Endodermal cell (in vitro differentiated cells): ENCODE data around the gene ARHGAP25. TPM values are rescaled to one million over a fixed set of nuclear protein-coding genes. Genes with fewer than 3 reads are reported as not detected.

Source experiments
- DNase-seq: peaks from one replicate; pipeline ENCODE4 v3.0.0-alpha.2; 2017
- H3K27ac ChIP-seq: 2 replicates; pipeline ENCODE4 v1.5.1; 2013; ENCODE audit warnings: mild to moderate bottlenecking, low read depth, low read length, moderate library complexity
- H3K27me3 ChIP-seq: 2 replicates; pipeline ENCODE4 v1.6.1; 2013; ENCODE audit warnings: mild to moderate bottlenecking, low read length, moderate library complexity; ENCODE audit not compliant: insufficient read depth, control insufficient read depth, poor library complexity, severe bottlenecking
- H3K36me3 ChIP-seq: 2 replicates; pipeline ENCODE4 v1.7.0; 2013; ENCODE audit warnings: mild to moderate bottlenecking, low read length, moderate library complexity; ENCODE audit not compliant: control insufficient read depth, insufficient read depth
- H3K4me1 ChIP-seq: one replicate; pipeline ENCODE4 v1.7.0; 2013; ENCODE audit warnings: low read length; ENCODE audit not compliant: control insufficient read depth, insufficient read depth
- H3K4me3 ChIP-seq: 2 replicates; pipeline ENCODE4 v1.5.1; 2013; ENCODE audit warnings: mild to moderate bottlenecking, low read length, moderate library complexity
- H3K9ac ChIP-seq: 2 replicates; pipeline ENCODE4 v1.6.1; 2013; ENCODE audit warnings: mild to moderate bottlenecking, low read length, moderate library complexity; ENCODE audit not compliant: poor library complexity, severe bottlenecking; ENCODE audit errors: extremely low read depth
- H3K9me3 ChIP-seq: 2 replicates; pipeline ENCODE4 v1.6.1; 2013; ENCODE audit warnings: mild to moderate bottlenecking, low read length, moderate library complexity; ENCODE audit not compliant: control insufficient read depth
- H3K27ac Mint-ChIP-seq: 2 replicates; pipeline ENCODE4 v1.8.0; 2020; ENCODE audit warnings: mixed read lengths
- H3K27me3 Mint-ChIP-seq: 2 replicates; pipeline ENCODE4 v1.8.0; 2021; ENCODE audit warnings: mild to moderate bottlenecking, mixed read lengths; ENCODE audit not compliant: insufficient read depth
- H3K36me3 Mint-ChIP-seq: 2 replicates; pipeline ENCODE4 v1.8.0; 2020; ENCODE audit warnings: low read depth, mixed read lengths
- H3K4me1 Mint-ChIP-seq: 2 replicates; pipeline ENCODE4 v1.8.0; 2020; ENCODE audit warnings: mixed read lengths
- H3K4me3 Mint-ChIP-seq: 2 replicates; pipeline ENCODE4 v1.8.0; 2020; ENCODE audit warnings: mild to moderate bottlenecking, moderate library complexity, mixed read lengths
- H3K9me3 Mint-ChIP-seq: 2 replicates; pipeline ENCODE4 v1.8.0; 2020; ENCODE audit warnings: mild to moderate bottlenecking, mixed read lengths
- CTCF ChIP-seq: fragments of 200-600 bp; sonication (generic); conservative IDR thresholded peaks from 2 replicates; pipeline ENCODE4 v1.5.0; 2021; ENCODE audit warnings: antibody characterized with exemption, mild to moderate bottlenecking
- WGBS, 2 experiments: methylation state at CpG; one replicate each; pipeline versions ENCODE4 v1.1.5 to v1.1.7; 2013; ENCODE audit warnings: missing lambda C conversion rate in 2 of 2, mixed read lengths in 1 of 2; ENCODE audit not compliant: insufficient coverage in 1 of 2, insufficient read length in 1 of 2; 5-methylcytosine and 5-hydroxymethylcytosine counted together
- total RNA-seq, 2 donors: library from RNA; stranded (reverse); fragmentation: NEBNext Ultra II Directional in 1 of 2; extraction: Animal tissue kit (Norgen Biotek cat#: 25700) in 1 of 2; gene quantifications; 2 replicates in 1 of 2; 3 replicates in 1 of 2; pipeline ENCODE4 v1.2.1, GENCODE V29; 2021

ARHGAP25 gene
- total RNA-seq, 2 donors from 2014 or later: 0.82 to 2.6 TPM

- no peaks in the 10 kb centered on the region for H3K27me3 Mint-ChIP-seq
- no peak for TF ChIP-seq CTCF
- H3K9me3 Mint-ChIP-seq: peaks cover 15% of the 10 kb centered on the region
- no peak overlapping the region for H3K4me3 Mint-ChIP-seq
- peak overlapping the region; percentile 22 for H3K27ac ChIP-seq
- H3K27ac Mint-ChIP-seq: no peak overlapping the region
- no peaks in the 10 kb centered on the region for H3K36me3 ChIP-seq
- no peaks in the 10 kb centered on the region for H3K27me3 ChIP-seq
- no peak for DNase-seq
- 88 to 92% methylated on average over 1 to 2 of the region's 2 CpGs for WGBS, 2 experiments
- H3K4me1 ChIP-seq: peaks cover 3% of the 10 kb centered on the region
- no peak overlapping the region for H3K9ac ChIP-seq
- peaks cover 8% of the 10 kb centered on the region for H3K9me3 ChIP-seq
- peaks cover 19% of the 10 kb centered on the region for H3K4me1 Mint-ChIP-seq
- H3K4me3 ChIP-seq: no peak overlapping the region
- H3K36me3 Mint-ChIP-seq: peaks cover 13% of the 10 kb centered on the region
Measured at GRCh38 chr2:68693951-68694350, 40.7 kb upstream of the ARHGAP25 start.

GRCh38 chr2:68695971-68696370 lies 38.6 kb upstream of the ARHGAP25 start:
- Mint-ChIP-seq H3K27me3 (no peaks in the 10 kb centered on the region), H3K9me3 (peaks cover 31% of the 10 kb centered on the region), H3K36me3 (peaks cover 17% of the 10 kb centered on the region), H3K4me1 (no peaks in the 10 kb centered on the region), H3K27ac (no peak overlapping the region), H3K4me3 (no peak overlapping the region)
- 92 to 96% methylated on average over 3 to 4 of the region's 4 CpGs for WGBS, 2 experiments
- no peak for DNase-seq
- no peak for TF ChIP-seq CTCF
- Histone ChIP-seq H3K9me3 (peaks cover 22% of the 10 kb centered on the region), H3K27ac (no peak overlapping the region), H3K36me3 (no peaks in the 10 kb centered on the region), H3K27me3 (no peaks in the 10 kb centered on the region), H3K4me1 (no peaks in the 10 kb centered on the region), H3K4me3 (no peak overlapping the region), H3K9ac (no peak overlapping the region)

GRCh38 chr2:68696554-68696953 lies 38.1 kb upstream of the ARHGAP25 start:
- no peaks in the 10 kb centered on the region for H3K4me1 Mint-ChIP-seq
- Histone ChIP-seq H3K36me3 (no peaks in the 10 kb centered on the region), H3K27me3 (no peaks in the 10 kb centered on the region), H3K4me1 (no peaks in the 10 kb centered on the region), H3K9ac (no peak overlapping the region), H3K9me3 (peaks cover 22% of the 10 kb centered on the region), H3K27ac (no peak overlapping the region), H3K4me3 (no peak overlapping the region)
- no peaks in the 10 kb centered on the region for H3K27me3 Mint-ChIP-seq
- H3K27ac Mint-ChIP-seq: no peak overlapping the region
- H3K36me3 Mint-ChIP-seq: peaks cover 17% of the 10 kb centered on the region
- no peak for DNase-seq
- TF ChIP-seq CTCF: no peak
- peaks cover 31% of the 10 kb centered on the region for H3K9me3 Mint-ChIP-seq
- no peak overlapping the region for H3K4me3 Mint-ChIP-seq
- WGBS, 2 experiments: 73 to 86% methylated on average over 2 of the region's 2 CpGs
